Measurements from ENCODE around the gene WWC1. TPM values are rescaled to one million over a fixed set of nuclear protein-coding genes. Genes with fewer than 3 reads are reported as not detected.
A peak's percentile ranks its signal among the peaks of the same experiment; 100 is the strongest.

WWC1 gene
- total RNA-seq, 1 donor from 2014 or later: 118 TPM

- no peak for DNase-seq (ENCODE audit: low read depth)
- Histone ChIP-seq H3K4me3 (ENCODE audit: low read depth, low read length) (peak overlapping the region; percentile 9), H3K27me3 (ENCODE audit: control insufficient read depth, insufficient read depth, low read length) (no peaks in the 10 kb centered on the region), H3K36me3 (ENCODE audit: control insufficient read depth, insufficient read depth, low read length) (no peaks in the 10 kb centered on the region)
- peak; percentile 62 for TF ChIP-seq CTCF (IDR thresholded peaks at IDR 0.05; ENCODE audit: insufficient read depth, low read length, poor library complexity, severe bottlenecking)
These were observed 4.2 kb downstream of the WWC1 start for GRCh38 chr5:168295574-168296201.

GRCh38 chr5:168296682-168297081 lies 5.2 kb downstream of the WWC1 start:
- TF ChIP-seq CTCF (IDR thresholded peaks at IDR 0.05; ENCODE audit: insufficient read depth, low read length, poor library complexity, severe bottlenecking): no peak
- H3K27me3 ChIP-seq (ENCODE audit: control insufficient read depth, insufficient read depth, low read length): no peaks in the 10 kb centered on the region

GRCh38 chr5:168298949-168299348 lies 7.5 kb downstream of the WWC1 start:
- Histone ChIP-seq H3K36me3 (ENCODE audit: control insufficient read depth, insufficient read depth, low read length) (no peaks in the 10 kb centered on the region), H3K27me3 (ENCODE audit: control insufficient read depth, insufficient read depth, low read length) (no peaks in the 10 kb centered on the region), H3K4me3 (ENCODE audit: low read depth, low read length) (no peak overlapping the region)
- no peak for DNase-seq (ENCODE audit: low read depth)
- no peak for TF ChIP-seq CTCF (IDR thresholded peaks at IDR 0.05; ENCODE audit: insufficient read depth, low read length, poor library complexity, severe bottlenecking)

More at GRCh38 chr5:168296682-168297081, 5.2 kb downstream of the WWC1 start:
- DNase-seq (ENCODE audit: low read depth): no peak
- H3K4me3 ChIP-seq (ENCODE audit: low read depth, low read length): no peak overlapping the region
- no peaks in the 10 kb centered on the region for H3K36me3 ChIP-seq (ENCODE audit: control insufficient read depth, insufficient read depth, low read length)

- H3K4me3 ChIP-seq (ENCODE audit: low read depth, low read length): no peak overlapping the region
- no peak for DNase-seq (ENCODE audit: low read depth)
- no peaks in the 10 kb centered on the region for H3K27me3 ChIP-seq (ENCODE audit: control insufficient read depth, insufficient read depth, low read length)
- no peaks in the 10 kb centered on the region for H3K36me3 ChIP-seq (ENCODE audit: control insufficient read depth, insufficient read depth, low read length)
- no peak for TF ChIP-seq CTCF (IDR thresholded peaks at IDR 0.05; ENCODE audit: insufficient read depth, low read length, poor library complexity, severe bottlenecking)
These were observed 7.9 kb downstream of the WWC1 start for GRCh38 chr5:168299372-168299771.

GRCh38 chr5:168300326-168301182 lies 9.1 kb downstream of the WWC1 start:
- no peaks in the 10 kb centered on the region for H3K36me3 ChIP-seq (ENCODE audit: control insufficient read depth, insufficient read depth, low read length)
- H3K4me3 ChIP-seq (ENCODE audit: low read depth, low read length): no peak overlapping the region
- no peaks in the 10 kb centered on the region for H3K27me3 ChIP-seq (ENCODE audit: control insufficient read depth, insufficient read depth, low read length)
- DNase-seq (ENCODE audit: low read depth): no peak
- TF ChIP-seq CTCF (IDR thresholded peaks at IDR 0.05; ENCODE audit: insufficient read depth, low read length, poor library complexity, severe bottlenecking): no peak
